LNCaP clone FGC (cell line): ENCODE measurements around the gene SYNGR2.
"Not testable (repeated sequence)": the region's sequence is repeated elsewhere in the genome, so short reads cannot be mapped to it uniquely, and the experiment has no call there.

ENCODE experiments used
- DNase-seq: peaks from one replicate; pipeline ENCODE4 v3.0.0-alpha.2; 2011; ENCODE audit warnings: low read depth
- H3K4me3 ChIP-seq: 2 replicates; pipeline ENCODE4 v1.5.1; 2011; ENCODE audit warnings: mild to moderate bottlenecking, low read depth, low read length, control low read depth
- TF ChIP-seq, protein P1 (sequence below): IDR thresholded peaks from 2 replicates; pipeline ENCODE4 v1.5.1; 2012; ENCODE audit warnings: mild to moderate bottlenecking; ENCODE audit not compliant: control insufficient read depth, insufficient read depth; ENCODE audit errors: extremely low read depth

SYNGR2 gene

DNA sequence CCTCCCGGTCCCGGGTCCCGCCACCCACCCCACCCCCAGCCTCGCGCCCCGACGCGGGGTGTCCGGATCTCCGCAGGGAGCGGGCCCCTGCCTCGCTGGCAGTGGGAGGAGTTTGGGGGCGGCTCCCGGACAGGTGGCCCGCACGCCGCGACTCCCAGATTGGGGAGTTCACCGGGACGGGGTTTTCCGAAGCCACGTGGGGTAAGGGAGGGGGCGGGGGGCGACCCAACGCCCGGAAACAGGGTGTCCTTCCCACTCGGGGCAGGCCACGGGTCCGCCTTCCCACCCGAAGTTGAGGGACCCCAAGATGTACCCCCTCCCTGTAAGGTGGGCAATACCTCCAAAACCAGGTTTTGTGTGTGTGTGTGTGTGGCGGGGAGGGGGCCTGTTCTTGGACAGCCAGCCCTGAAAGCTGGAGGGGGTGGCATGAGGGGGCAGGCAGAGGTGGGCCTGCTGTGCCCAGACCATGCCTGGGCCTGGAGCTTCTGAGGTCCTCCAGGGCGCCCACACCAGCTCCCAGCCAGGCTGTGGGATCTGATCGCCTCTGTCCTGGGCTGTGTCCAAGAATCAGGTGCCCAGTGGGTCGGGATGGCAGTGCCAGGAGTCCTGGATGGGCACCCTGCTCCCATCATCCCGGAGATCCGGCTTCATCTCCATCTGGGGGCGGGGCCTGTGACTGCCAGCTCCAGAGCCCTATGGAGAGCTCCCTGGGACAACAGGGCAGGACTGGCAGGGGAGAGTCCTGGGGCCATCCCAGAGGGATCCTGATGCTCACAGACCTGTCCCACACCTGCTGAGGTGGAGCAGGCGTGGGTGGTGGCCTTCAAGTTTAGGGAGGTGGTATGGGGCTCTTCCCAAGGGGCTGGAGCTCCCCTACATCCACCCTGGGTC is 767 bp downstream of the SYNGR2 start:
- TF ChIP-seq, protein P1, sequence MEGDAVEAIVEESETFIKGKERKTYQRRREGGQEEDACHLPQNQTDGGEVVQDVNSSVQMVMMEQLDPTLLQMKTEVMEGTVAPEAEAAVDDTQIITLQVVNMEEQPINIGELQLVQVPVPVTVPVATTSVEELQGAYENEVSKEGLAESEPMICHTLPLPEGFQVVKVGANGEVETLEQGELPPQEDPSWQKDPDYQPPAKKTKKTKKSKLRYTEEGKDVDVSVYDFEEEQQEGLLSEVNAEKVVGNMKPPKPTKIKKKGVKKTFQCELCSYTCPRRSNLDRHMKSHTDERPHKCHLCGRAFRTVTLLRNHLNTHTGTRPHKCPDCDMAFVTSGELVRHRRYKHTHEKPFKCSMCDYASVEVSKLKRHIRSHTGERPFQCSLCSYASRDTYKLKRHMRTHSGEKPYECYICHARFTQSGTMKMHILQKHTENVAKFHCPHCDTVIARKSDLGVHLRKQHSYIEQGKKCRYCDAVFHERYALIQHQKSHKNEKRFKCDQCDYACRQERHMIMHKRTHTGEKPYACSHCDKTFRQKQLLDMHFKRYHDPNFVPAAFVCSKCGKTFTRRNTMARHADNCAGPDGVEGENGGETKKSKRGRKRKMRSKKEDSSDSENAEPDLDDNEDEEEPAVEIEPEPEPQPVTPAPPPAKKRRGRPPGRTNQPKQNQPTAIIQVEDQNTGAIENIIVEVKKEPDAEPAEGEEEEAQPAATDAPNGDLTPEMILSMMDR: no peak
- DNase-seq: peak; percentile 68
- peak overlapping the region; percentile 80 for H3K4me3 ChIP-seq

DNA sequence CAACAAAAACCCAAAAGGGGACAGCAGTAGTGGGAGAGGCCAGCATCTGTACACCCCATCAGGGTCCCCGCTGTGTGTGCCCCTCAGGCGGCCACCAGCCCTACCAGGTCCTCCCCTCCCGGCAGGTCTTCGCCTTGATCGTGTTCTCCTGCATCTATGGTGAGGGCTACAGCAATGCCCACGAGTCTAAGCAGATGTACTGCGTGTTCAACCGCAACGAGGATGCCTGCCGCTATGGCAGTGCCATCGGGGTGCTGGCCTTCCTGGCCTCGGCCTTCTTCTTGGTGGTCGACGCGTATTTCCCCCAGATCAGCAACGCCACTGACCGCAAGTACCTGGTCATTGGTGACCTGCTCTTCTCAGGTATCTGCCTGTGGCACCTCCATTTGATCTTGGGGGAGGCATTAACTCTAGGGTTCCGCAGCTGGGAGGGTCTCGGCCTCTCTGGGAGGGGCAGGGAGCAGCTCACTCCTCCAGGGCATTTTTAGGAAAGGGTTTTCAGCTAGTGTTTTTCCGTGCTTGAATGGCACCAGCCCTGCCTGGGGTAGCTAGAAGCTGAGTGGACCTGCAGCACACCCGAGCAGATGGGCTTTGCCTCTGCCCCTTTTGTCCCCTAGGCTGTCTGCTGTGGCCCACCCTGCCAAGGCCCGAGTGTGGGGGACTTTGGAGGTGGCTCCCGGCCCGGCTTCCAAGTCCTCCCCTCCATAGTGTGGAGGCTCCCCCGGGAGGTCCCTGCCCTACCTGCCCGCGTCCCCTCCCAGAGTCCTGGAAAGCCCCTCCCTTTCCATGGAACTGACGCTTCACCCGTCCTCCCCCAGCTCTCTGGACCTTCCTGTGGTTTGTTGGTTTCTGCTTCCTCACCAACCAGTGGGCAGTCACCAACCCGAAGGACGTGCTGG is 2.6 kb downstream of the SYNGR2 start:
- no peak overlapping the region for H3K4me3 ChIP-seq
- DNase-seq: no peak
- TF ChIP-seq, protein P1: no peak

DNA sequence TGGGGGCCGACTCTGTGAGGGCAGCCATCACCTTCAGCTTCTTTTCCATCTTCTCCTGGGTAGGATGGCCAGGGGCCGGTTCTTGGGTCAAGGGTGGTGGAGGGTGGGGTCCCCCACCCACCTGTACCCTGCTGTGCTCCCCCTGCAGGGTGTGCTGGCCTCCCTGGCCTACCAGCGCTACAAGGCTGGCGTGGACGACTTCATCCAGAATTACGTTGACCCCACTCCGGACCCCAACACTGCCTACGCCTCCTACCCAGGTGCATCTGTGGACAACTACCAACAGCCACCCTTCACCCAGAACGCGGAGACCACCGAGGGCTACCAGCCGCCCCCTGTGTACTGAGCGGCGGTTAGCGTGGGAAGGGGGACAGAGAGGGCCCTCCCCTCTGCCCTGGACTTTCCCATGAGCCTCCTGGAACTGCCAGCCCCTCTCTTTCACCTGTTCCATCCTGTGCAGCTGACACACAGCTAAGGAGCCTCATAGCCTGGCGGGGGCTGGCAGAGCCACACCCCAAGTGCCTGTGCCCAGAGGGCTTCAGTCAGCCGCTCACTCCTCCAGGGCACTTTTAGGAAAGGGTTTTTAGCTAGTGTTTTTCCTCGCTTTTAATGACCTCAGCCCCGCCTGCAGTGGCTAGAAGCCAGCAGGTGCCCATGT is 3.3 kb downstream of the SYNGR2 start:
- not testable (repeated sequence) for H3K4me3 ChIP-seq, DNase-seq

DNA sequence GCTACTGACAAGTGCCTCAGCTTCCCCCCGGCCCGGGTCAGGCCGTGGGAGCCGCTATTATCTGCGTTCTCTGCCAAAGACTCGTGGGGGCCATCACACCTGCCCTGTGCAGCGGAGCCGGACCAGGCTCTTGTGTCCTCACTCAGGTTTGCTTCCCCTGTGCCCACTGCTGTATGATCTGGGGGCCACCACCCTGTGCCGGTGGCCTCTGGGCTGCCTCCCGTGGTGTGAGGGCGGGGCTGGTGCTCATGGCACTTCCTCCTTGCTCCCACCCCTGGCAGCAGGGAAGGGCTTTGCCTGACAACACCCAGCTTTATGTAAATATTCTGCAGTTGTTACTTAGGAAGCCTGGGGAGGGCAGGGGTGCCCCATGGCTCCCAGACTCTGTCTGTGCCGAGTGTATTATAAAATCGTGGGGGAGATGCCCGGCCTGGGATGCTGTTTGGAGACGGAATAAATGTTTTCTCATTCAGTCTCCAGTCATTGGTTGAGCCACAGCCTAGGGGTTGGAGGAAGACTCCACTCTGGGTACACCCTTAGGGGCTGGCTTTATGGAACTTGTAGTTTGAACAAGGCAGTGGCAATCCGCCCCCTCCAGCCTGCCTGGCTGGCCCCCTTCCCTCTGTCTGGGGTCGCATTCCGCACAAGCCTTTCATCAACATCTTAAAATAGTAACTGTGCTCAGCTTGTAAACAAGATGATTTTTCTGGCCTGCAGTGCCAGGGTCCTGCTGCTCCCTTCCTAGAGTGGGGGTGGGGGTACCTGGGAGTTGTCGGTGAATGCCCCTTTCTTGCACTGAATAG is 4.1 kb downstream of the SYNGR2 start:
- no peak for DNase-seq
- no peak overlapping the region for H3K4me3 ChIP-seq
- TF ChIP-seq, protein P1: no peak

DNA sequence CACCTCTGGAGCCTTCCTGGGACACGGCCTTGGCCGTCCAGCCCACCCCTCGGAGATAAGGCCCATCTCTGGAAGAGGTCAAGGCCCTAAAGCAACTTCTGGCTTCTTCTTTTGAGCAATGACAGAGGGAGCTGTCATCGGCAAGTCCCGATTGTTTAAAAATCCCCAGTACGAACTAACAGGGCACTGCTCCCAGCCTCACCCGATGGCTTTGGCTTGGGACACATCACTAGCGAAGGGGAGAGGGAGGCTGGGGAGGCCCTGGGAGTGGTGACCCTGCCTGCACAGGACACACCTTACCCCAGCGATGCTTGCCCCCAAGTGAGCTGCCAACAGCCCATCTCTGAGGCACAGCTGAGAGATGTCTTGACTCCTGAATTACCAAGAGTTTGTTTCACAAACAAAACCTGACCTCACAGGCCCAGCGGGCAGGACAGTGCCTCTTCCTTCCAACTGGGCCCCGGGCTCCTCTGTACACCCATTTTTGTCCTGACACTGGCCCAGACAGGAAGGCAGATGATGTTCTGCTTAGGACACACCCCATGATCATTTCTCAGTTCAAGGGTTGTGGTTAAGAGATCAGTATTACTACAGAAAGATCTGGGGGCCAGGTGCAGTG is 4.8 kb downstream of the SYNGR2 start:
- no peak overlapping the region for H3K4me3 ChIP-seq
- no peak for DNase-seq
- TF ChIP-seq, protein P1: no peak

DNA sequence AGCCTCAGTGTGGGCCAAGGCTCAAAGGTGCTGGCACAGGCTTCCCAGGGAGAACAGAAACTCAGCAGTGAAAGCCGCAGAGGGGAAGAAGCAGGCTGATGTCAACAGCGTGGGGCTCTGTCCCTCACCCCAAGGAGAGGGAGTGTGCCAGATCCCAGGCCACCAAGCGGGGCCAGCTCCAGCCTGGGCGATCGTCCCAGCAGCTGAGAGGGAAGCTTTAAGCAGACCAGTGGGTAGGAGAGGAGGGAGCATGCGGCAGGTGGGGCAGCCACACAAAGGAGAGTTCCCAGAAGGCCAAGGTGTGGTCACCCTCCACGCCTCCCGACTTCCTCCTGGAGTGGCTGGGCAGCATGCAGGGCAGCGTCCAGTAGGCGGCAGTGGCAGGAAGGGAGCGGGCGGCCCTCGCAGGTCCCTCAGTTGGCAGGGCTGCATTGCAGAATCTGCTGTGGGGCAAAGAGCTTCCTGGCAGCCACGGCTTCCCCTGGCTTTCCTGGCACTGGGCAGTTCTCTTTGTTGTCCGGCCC is 6.0 kb downstream of the SYNGR2 start:
- H3K4me3 ChIP-seq: peak overlapping the region; percentile 39
- DNase-seq: peak; percentile 91
- TF ChIP-seq, protein P1: peak; percentile 90
